ENCODE results near the gene C4orf50.
"Not testable (repeated sequence)": the region's sequence is repeated elsewhere in the genome, so short reads cannot be mapped to it uniquely, and the experiment has no call there.

Gene C4orf50

GRCh38 chr4:5995901-5996623, 22.2 kb downstream of the C4orf50 start:
- DNase-seq (ENCODE audit: low read depth in 2 of 3, low spot score in 1 of 3), result no peak

- no peak for DNase-seq (ENCODE audit: low read depth in 2 of 3, low spot score in 1 of 3)
These were observed 24.1 kb downstream of the C4orf50 start for GRCh38 chr4:5993876-5994811.

GRCh38 chr4:5993346-5993745, 24.9 kb downstream of the C4orf50 start:
- DNase-seq (ENCODE audit: low read depth in 2 of 3, low spot score in 1 of 3), result not testable (repeated sequence)

GRCh38 chr4:5992828-5993321, 25.4 kb downstream of the C4orf50 start:
- no peak for DNase-seq (ENCODE audit: low read depth in 2 of 3, low spot score in 1 of 3)

- DNase-seq (ENCODE audit: low read depth in 2 of 3, low spot score in 1 of 3), result no peak
These were observed 25.9 kb downstream of the C4orf50 start for GRCh38 chr4:5992171-5992827.

GRCh38 chr4:5991405-5991804, 26.8 kb downstream of the C4orf50 start:
- DNase-seq (ENCODE audit: low read depth in 2 of 3, low spot score in 1 of 3), result no peak

GRCh38 chr4:5990446-5991160, 27.6 kb downstream of the C4orf50 start:
- DNase-seq (ENCODE audit: low read depth in 2 of 3, low spot score in 1 of 3), result no peak

- no peak for DNase-seq (ENCODE audit: low read depth in 2 of 3, low spot score in 1 of 3)
These were observed 28.7 kb downstream of the C4orf50 start for GRCh38 chr4:5989236-5990225.

GRCh38 chr4:5988086-5988845, 30.0 kb downstream of the C4orf50 start:
- no peak for DNase-seq (ENCODE audit: low read depth in 2 of 3, low spot score in 1 of 3)

- no peak for DNase-seq (ENCODE audit: low read depth in 2 of 3, low spot score in 1 of 3)
These were observed 33.4 kb downstream of the C4orf50 start for GRCh38 chr4:5984843-5985242.

GRCh38 chr4:5982156-5982973, 35.9 kb downstream of the C4orf50 start:
- DNase-seq (ENCODE audit: low read depth in 2 of 3, low spot score in 1 of 3), result no peak

GRCh38 chr4:5980436-5981155, 37.6 kb downstream of the C4orf50 start:
- no peak for DNase-seq (ENCODE audit: low read depth in 2 of 3, low spot score in 1 of 3)

GRCh38 chr4:5979981-5980380, 38.2 kb downstream of the C4orf50 start:
- no peak for DNase-seq (ENCODE audit: low read depth in 2 of 3, low spot score in 1 of 3)

GRCh38 chr4:5976921-5977320, 41.3 kb downstream of the C4orf50 start:
- DNase-seq (ENCODE audit: low read depth in 2 of 3, low spot score in 1 of 3), result no peak

- DNase-seq (ENCODE audit: low read depth in 2 of 3, low spot score in 1 of 3), result no peak
These were observed 41.8 kb downstream of the C4orf50 start for GRCh38 chr4:5976431-5976830.

- no peak for DNase-seq (ENCODE audit: low read depth in 2 of 3, low spot score in 1 of 3)
These were observed 43.9 kb downstream of the C4orf50 start for GRCh38 chr4:5974321-5974720.

GRCh38 chr4:5973486-5974220, 44.6 kb downstream of the C4orf50 start:
- no peak for DNase-seq (ENCODE audit: low read depth in 2 of 3, low spot score in 1 of 3)

All from stimulated activated CD4-positive, alpha-beta T cell treated with anti-CD3 and anti-CD28 coated beads, Interleukin-12 subunit alpha, Interleukin-12 subunit beta, amount 100 ng/mL, for 48 hours (primary cell).